ENCODE measurements around the gene MICU1.
"Not testable (repeated sequence)": the region's sequence is repeated elsewhere in the genome, so short reads cannot be mapped to it uniquely, and the experiment has no call there.

MICU1 gene

GRCh38 chr10:72557362-72557761 is 68.5 kb downstream of the MICU1 start:
- no peak for DNase-seq

DNA sequence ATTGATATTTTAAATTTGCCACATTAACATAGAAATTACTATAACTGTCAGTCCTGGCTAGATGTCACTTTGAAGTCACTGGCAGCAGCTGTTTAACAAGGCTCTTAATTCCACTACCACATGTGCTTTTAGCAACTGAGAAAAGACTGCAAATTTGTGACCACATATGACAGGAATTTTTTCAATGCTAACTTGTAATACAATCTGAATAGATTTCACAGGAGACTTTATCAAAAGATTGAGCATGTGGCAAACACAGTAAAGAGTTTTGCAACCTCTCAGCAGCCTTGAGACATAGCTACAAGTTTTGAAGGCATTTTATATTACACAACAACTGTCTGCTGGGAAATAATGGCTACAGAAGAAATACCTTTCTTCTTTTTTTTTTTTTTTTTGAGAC is 73.0 kb downstream of the MICU1 start:
- no peak for DNase-seq

GRCh38 chr10:72550239-72550638 is 75.6 kb downstream of the MICU1 start:
- DNase-seq: no peak

DNA sequence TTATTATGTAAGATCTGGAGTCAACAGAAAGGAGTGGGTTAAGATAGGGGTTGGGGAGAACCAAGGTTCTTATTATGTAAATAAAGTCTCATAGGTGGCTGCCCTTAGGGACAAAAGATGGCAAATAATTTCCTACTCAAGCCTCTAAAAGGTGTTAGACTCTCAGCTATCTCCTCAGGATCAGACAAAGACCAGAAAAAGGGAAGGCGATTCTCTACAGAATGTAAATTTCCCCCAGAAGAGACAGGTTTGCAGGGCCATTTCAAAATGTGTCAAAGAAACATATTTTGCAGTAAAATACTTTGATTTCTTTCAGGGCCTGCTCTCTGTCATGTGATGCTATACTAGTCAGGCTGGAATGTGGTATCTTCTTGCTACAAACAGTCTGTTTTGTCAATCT is 80.3 kb downstream of the MICU1 start:
- no peak for DNase-seq

- DNase-seq: not testable (repeated sequence)
Observed at GRCh38 chr10:72543855-72544254, 82.0 kb downstream of the MICU1 start.

DNA sequence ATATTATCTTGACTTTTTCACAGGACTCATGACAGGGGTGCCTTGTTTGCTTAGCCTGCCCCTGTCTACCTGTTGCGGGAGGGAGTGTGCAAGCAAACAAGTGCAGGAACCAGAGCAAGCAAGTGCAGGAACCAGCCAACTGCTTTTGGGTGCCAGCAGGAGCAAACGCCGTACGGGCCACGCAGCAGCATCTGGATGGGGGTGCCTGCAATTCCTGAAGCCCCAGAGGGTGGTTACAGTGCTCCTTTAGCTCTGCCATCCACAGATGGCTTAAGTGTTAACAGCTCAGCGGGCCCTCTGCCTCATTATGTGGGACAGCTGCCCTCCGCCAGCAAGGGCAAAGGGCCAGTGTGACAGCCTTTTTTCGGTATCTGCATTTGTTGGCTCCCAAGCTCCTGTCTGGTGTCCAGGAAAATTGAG is 83.5 kb downstream of the MICU1 start:
- no peak for DNase-seq

GRCh38 chr10:72541337-72541736 is 84.5 kb downstream of the MICU1 start:
- DNase-seq: no peak

- no peak for DNase-seq
Observed at GRCh38 chr10:72540193-72540807, 85.6 kb downstream of the MICU1 start.

- DNase-seq: no peak
Observed at GRCh38 chr10:72539137-72539536, 86.7 kb downstream of the MICU1 start.

DNA sequence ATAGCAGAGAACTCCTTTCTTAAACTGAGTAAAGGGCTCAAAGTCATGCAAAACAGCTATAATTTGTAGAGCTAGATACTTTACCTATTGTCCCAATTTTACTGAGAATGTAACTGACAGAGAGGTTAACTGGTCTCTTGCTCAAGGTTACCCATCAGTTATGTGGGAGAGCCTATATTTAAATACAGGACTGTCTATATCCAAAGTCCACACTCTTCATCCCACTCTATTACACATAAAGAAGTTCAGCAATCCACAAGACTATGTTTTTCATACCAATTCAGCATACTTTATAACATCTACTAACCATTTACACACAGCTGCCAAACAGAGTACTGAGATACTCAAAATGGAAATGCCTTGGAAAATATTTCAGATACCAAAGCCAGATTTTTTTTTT is 100.2 kb downstream of the MICU1 start:
- DNase-seq: no peak

GRCh38 chr10:72525277-72525676 is 100.6 kb downstream of the MICU1 start:
- DNase-seq: no peak

- DNase-seq: no peak
Observed at GRCh38 chr10:72524489-72524888, 101.4 kb downstream of the MICU1 start.

GRCh38 chr10:72523932-72524396 is 101.9 kb downstream of the MICU1 start:
- DNase-seq: no peak

GRCh38 chr10:72523062-72523461 is 102.8 kb downstream of the MICU1 start:
- DNase-seq: no peak

GRCh38 chr10:72517244-72517643 is 108.6 kb downstream of the MICU1 start:
- DNase-seq: no peak

DNA sequence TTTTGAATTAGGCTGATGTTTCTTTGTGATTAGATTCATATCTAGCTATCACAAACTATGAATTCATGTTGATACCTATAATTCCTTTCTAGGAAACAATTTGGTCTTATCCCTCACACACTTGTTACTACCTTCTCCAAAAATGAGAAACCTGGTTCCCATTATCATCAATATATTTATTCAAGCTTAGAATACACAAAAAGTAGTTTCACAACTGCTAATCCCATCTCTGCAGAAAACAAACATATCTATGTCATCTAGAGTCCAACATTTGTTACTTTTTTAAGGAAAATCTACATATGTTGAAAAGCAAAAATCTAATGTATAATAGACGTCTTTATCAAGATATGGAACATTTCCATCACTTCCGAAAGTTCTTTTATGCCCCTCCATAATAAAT is 110.4 kb downstream of the MICU1 start:
- no peak for DNase-seq

DNA sequence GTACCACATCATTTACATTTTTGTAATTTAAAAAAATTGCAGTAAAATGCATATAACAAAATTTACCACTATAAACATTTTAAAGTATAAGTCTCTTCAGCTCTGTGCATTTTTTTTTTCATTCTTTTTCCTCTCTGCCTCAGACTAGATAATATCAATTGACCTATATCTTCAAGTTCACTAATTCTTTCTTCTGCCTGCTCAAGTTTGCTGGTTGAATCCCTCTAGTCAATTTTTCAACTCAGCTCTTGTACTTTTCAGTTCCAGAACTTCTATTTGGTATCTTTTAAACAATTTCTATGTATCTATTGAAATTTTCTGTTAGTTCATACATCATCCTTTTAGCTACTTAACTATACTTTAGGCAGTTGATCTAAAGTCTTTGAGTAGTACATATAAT is 112.0 kb downstream of the MICU1 start:
- no peak for DNase-seq

DNA sequence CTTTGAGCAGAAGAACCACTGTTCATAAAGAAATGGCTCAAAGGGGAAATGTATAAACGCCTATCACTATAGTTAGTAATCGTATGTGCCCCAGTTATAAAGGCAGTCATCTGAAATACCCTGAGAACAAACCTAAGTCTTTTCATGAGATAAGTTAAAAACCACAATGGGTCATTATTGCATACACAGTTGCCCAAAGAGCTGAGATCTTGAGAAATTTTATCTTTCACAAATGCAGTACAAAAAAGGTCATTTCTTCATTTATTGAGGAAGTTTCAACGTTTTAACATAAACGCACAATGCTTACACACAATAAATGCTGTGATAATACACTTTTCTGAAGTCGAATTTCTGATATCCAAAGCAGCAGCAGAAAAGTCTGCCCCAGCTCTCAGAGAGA is 114.4 kb downstream of the MICU1 start:
- DNase-seq: no peak

GRCh38 chr10:72509941-72510340 is 115.9 kb downstream of the MICU1 start:
- DNase-seq: no peak

DNA sequence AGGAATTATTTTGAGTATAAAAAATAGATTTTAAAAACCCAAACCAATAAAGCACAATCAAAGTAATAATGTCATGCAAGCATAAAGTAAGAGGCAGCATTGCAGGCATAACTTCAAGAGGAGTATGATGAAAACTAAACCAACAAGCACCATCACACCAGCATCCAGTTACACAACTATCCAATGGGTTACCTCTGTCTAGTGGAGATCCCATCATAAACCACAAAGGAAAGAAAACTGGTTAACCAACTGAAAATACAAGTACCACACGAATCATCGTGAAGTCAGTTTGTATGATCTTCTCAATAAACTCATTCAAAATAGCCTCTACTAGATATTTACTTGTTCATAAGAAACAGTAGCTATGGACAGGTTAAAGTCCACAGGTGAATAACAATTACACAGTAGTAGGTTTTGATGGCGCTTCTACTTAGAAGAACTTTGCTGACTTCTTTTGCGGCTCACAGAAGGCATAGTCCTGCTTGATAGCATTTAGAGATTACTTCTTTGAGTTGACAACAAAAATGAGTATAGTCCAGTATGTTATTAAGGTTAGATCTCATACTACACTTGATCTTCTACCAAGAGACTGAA is 116.6 kb downstream of the MICU1 start:
- DNase-seq: no peak

GRCh38 chr10:72508033-72508432 is 117.8 kb downstream of the MICU1 start:
- DNase-seq: no peak

DNA sequence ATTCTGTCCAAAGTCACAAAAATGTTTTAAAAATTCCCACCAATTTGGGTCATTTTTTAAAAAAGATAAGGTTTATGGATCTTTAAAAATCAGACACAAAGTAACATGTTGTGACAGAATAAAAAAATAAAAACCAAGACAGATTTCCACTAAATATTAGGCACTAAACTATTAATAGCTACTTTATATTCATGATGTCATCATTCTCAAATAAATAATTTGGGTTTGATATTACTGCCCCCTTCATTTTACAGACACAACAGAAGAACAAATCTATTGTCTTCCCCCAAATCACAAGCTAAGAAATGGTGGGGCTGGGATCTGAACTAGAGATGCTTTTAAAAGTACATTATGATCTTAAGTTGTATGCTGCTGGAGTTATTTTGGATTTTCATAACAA is 119.4 kb downstream of the MICU1 start:
- DNase-seq: no peak

DNA sequence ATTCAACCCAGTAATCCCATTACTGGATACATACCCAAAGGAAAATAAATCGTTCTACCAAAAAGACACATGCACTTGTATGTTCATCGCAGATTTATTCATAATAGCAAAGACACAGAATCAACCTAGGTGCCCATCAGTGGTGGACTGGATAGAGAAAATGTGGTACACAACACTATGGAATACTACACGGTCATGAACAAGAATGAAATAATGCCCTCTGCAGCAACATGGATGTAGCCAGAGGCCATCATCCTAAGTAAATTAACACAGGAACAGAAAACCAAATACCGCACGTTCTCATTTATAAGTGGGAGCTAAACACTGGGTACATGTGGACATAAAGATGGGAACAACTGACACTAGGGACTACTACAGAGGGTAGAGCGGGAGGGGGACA is 120.4 kb downstream of the MICU1 start:
- DNase-seq: no peak

DNA sequence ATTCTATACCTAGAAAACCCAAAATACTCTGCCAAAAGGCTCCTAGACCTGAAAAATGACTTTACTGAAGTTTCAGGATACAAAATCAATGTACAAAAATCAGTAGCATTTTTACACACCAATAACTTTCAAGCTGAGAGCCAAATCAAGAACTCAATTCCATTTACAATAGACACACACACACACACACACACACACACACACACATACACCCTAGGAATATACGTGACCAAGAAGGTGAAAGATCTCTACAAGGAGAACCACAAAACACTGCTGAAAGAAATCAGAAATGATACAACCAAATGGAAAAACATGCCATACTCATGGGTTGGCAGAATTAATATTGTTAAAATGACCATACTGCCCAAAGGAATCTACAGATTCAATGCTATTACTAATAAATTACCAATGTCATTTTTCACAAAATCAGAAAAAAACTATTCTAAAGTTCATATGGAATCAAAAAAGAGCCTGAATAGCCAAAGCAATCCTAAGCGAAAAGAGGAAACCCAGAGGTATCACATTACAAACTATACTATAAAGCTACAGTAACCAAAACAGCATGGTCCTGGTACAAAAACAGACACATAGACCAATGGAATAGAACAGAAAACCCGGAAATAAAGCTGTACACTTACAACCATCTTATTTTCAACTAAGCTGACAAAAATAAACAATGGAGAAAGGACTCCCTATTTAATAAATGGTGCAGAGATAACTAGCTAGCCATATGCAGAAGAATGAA is 122.0 kb downstream of the MICU1 start:
- no peak for DNase-seq
